ENCODE results near the gene PCDHB9. TPM values are rescaled to one million over a fixed set of nuclear protein-coding genes. Genes with fewer than 3 reads are reported as not detected.

Gene PCDHB9
- total RNA-seq = 0.22 and 0.26 TPM in 2 replicates

DNA sequence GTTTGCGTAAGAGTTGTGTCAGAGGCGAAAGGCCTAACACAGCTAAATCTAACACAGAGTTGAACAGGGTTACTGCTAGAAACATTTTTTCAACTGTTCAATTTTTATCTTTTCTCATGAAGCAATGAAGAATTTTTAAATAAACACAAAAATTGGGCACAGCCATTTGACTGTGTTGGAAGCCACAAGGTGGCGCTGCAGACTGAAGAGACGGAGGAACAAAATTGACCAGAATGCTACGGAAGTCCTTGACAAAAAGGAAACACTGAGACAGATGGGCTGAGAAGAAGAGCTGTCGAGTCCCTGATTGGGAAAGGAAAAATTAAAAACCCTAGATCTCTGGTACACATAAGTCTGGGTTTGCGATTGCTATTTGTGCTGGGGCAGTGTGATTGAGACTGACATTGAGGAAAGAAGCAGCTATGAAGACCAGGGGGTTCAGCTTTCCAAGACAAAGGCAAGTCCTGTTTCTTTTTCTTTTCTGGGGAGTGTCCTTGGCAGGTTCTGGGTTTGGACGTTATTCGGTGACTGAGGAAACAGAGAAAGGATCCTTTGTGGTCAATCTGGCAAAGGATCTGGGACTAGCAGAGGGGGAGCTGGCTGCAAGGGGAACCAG, at the start of gene PCDHB9:
Gene PCDHB9 (plus strand): TSS at position 265 of the 616 bp plus-strand sequence. CDS start 158 bp downstream, at position 423.

DNA sequence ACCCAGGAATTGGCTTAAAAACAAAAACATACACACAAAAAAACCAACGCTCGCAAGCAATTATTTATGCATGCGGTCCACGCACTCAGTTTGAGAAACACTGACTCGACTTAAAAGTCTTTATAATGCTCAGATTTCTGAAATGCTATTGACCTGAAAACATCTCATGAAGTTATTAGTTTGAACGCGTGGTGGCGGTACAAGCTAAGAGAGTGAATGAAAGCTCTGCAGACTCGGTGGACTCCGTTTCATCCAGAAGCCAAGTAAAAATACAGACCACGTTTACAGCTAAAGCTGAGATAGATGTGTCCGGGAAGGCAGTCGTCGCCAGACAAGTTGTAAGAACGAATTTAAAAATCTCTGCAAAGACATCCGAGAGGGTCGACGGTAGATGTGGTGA, 37.1 kb upstream of the PCDHB9 start, which contains the start of gene PCDHB6:
Gene PCDHB6 (plus strand): TSS at position 246 of the 400 bp plus-strand sequence. CDS start 201 bp downstream, outside the sequence.

DNA sequence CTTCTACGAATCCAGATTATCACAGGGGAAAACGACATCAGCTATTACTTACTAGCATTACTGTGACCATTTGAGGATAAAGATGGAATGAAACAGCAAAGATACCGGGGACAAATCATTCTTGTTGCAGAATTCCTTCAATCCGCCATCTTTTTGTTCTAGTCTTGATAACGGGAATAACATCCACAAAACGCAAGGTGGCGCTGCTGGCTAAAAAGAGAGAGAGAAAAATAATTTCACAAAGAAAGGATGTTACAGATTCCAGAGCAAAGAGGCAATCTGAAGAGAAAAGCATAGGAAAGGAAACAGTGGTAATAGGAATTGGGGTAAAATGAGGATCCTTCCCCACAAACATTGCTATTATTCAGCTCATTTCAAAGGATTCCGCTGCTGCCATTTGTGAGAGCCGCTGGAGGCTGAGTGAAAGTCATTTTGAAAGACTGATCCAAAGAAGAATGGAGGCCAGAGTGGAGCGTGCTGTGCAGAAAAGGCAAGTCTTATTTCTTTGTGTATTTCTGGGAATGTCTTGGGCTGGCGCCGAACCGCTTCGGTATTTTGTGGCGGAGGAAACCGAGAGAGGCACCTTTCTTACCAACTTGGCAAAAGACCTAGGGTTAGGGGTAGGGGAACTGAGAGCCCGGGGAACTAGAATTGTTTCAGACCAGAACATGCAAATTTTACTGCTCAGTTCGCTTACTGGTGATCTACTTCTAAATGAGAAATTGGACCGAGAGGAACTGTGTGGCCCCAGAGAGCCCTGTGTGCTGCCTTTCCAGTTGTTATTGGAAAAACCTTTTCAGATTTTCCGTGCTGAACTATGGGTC, 14.4 kb upstream of the PCDHB9 start, which contains the start of gene PCDHB7:
Gene PCDHB7 (plus strand): TSS at position 264 of the 824 bp plus-strand sequence. CDS start 192 bp downstream, at position 456.

DNA sequence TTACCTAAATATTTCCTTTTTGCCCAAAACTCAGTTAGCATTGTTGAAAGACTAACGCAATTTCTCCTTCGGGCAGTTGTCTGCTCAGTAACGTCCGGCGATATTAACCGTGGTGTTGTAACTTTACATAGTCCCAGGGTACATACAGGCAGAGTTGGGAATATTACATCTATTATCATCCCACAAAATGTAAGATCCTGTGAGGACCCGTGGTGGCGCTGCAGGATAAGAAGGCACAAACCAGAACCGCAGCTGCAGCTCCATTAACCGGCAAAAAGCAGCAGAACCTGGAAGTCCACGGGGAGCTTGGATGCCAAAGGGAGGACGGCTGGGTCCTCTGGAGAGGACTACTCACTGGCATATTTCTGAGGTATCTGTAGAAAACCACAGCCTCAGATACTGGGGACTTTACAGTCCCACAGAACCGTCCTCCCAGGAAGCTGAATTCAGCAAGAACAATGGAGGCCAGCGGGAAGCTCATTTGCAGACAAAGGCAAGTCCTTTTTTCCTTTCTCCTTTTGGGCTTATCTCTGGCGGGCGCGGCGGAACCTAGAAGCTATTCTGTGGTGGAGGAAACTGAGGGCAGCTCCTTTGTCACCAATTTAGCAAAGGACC, 9.3 kb upstream of the PCDHB9 start, which contains the start of gene PCDHB8:
Gene PCDHB8 (plus strand): TSS at position 214 of the 615 bp plus-strand sequence. CDS start 245 bp downstream, at position 459.

DNA sequence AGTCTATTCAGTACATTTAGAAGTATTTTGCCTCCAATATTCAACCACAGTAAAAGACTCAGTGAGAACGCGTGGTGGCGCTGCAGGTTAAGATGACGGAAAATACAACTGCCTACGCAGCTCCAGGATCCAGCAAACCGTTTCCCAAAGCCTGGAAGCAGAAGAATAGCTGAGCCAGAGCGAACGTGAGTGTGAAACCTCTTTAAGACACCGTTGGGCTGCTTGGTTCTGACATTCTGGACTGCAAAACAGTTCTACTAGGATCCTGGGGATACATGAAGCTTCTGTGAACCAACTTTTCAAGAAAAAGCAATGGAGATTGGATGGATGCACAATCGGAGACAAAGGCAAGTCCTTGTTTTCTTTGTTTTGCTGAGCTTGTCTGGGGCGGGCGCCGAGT, 4.7 kb upstream of the PCDHB9 start, which contains the start of gene PCDHB16:
Gene PCDHB16 (plus strand): TSS at position 140 of the 400 bp plus-strand sequence. CDS start 173 bp downstream, at position 313.

DNA sequence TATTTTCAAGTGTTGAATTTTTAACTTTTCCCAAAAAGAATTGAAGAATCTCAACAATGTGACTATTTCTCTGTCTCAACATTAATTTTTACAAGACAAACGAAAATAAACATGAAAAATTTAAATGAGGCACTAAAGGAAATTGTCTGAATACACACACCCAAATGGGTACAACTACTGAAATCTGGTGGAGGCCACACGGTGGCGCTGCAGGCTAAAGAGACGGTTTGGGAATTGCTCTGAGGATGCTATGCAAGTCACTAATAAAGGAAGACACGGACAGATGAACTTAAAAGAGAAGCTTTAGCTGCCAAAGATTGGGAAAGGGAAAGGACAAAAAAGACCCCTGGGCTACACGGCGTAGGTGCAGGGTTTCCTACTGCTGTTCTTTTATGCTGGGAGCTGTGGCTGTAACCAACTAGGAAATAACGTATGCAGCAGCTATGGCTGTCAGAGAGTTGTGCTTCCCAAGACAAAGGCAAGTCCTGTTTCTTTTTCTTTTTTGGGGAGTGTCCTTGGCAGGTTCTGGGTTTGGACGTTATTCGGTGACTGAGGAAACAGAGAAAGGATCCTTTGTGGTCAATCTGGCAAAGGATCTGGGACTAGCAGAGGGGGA, 5.3 kb downstream of the PCDHB9 start, which contains the start of gene PCDHB10:
Gene PCDHB10 (plus strand): TSS at position 244 of the 616 bp plus-strand sequence. CDS start 200 bp downstream, at position 444.

DNA sequence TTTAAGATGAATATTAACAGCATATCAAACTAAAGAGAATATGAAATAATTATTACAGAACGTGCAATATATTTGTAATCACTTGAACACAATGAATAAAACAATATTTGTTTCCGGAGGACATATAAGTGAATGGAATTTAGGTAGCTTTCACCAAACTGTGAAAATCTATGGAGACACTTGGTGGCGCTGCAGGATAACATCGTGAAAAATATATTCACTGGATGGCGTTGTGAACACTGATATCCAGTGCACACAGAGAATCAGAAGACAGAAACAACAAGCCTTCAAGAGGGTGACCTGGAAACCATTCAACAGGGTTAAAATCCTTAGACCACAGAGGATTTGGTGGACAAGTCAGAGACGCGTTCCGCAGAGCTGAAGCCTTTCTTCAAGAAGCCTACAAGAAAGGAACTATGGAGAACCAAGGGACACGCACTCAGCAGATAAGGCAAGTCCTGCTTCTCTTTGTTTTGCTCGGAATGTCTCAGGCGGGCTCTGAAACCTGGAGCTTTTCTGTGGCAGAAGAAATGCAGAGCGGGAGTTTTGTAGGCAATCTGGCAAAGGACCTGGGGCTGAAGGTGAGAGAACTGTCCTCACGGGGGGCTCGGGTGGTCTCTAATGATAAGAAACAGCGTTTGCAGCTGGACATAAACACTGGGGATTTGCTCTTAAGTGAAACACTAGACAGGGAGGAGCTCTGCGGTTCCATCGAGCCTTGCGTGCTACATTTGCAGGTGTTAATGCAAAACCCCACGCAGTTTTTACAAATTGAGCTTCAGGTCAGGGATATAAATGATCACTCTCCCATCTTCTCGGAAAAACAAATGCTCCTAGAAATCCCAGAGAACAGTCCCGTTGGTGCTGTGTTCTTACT, 12.6 kb downstream of the PCDHB9 start, which contains the start of gene PCDHB11:
Gene PCDHB11 (plus strand): TSS at position 269 of the 877 bp plus-strand sequence. CDS start 148 bp downstream, at position 417.

DNA sequence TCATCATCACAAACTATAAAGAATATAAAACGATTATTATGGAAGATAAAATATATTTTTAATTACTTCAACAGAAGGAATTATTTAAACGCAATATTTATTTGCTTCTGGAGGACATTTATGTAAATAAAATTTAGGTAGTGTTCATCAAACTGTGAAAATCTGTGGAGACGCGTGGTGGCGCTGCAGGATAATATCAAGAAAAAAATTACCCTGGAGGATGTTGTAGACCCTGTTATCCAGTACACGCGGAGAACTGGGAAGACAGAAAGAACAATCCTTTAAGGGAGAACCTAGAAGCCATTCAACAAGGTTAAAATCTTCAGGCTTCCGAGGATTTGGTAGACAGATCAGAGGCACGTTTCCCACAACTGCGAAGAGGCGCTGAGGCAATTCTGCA, 21.5 kb downstream of the PCDHB9 start, which contains the start of gene PCDHB12:
Gene PCDHB12 (plus strand): TSS at position 242 of the 400 bp plus-strand sequence. CDS start 189 bp downstream, outside the sequence.

DNA sequence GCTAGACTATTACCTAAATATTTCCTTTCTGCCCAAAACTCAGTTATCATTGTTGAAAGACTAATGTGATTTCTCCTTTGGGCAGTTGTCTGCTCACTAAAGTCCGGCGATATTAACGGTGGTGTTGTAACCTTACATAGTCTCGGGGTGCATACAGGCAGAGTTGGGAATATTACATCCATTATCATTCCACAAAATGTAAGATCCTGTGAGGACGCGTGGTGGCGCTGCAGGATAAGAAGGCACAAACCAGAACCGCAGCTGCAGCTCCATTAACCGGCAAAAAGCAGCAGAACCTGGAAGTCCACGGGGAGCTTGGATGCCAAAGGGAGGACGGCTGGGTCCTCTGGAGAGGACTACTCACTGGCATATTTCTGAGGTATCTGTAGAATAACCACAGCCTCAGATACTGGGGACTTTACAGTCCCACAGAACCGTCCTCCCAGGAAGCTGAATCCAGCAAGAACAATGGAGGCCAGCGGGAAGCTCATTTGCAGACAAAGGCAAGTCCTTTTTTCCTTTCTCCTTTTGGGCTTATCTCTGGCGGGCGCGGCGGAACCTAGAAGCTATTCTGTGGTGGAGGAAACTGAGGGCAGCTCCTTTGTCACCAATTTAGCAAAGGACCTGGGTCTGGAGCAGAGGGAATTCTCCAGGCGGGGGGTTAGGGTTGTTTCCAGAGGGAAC, 26.8 kb downstream of the PCDHB9 start, which contains the start of gene PCDHB13:
Gene PCDHB13 (plus strand): TSS at position 264 of the 684 bp plus-strand sequence. CDS start 205 bp downstream, at position 469.

DNA sequence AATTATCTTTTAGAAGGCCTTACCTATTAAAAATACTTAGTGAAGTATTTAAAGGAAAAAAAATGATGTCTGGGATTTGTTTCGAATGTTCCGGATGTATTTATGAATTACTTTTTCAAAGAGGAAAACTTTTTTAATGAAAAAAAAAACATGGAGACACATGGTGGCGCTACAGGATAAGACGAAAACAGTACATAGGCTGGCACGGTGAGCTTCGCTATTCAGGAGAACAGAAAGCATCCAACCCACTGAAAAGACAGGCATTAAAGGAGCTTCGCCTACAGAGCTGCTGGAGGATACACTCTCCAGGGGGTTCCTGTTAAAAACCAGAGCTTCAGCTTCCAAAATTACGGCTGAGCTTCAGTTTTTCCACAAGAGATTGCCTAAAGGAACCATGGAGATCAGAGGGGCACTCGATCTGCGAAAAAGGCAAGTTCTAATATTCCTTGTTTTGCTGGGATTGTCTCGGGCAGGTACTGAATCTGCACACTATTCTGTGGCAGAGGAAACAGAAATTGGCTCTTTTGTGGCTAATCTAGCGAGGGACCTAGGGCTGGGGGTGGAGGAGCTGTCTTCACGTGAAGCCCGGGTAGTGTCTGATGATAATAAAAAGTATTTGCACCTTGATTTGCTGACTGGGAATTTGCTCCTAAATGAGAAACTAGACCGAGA, 36.3 kb downstream of the PCDHB9 start, which contains the start of gene PCDHB14:
Gene PCDHB14 (plus strand): TSS at position 232 of the 672 bp plus-strand sequence. CDS start 163 bp downstream, at position 395.

Other genes starting within 250 kb of the PCDHB9 start
- 0.11 and 0.17 TPM in 2 replicates for gene PCDHAC2, start 220.7 kb upstream of the PCDHB9 start, total RNA-seq
- not detected in 2 replicates for gene PCDHB1, start 135.8 kb upstream of the PCDHB9 start, total RNA-seq
- gene PCDHB2, start 92.5 kb upstream of the PCDHB9 start, total RNA-seq = 0.22 and 1.7 TPM in 2 replicates
- gene PCDHB3, start 86.7 kb upstream of the PCDHB9 start, total RNA-seq = 0.22 and 0.69 TPM in 2 replicates
- gene PCDHB4, start 65.3 kb upstream of the PCDHB9 start, total RNA-seq = 0.09 and 0.22 TPM in 2 replicates
- 0.43 and 0.87 TPM in 2 replicates for gene PCDHB5, start 52.0 kb upstream of the PCDHB9 start, total RNA-seq
- gene PCDHB6, start 37.1 kb upstream of the PCDHB9 start, total RNA-seq = 0.09 and 0.11 TPM in 2 replicates
- 0.87 and 1.8 TPM in 2 replicates for gene PCDHB7, start 14.5 kb upstream of the PCDHB9 start, total RNA-seq
- 0.43 and 0.65 TPM in 2 replicates for gene PCDHB8, start 9.4 kb upstream of the PCDHB9 start, total RNA-seq
- gene PCDHB16, start 4.8 kb upstream of the PCDHB9 start, total RNA-seq = 0.33 and 0.69 TPM in 2 replicates
- gene PCDHB10, start 5.2 kb downstream of the PCDHB9 start, total RNA-seq = 0.98 and 1.0 TPM in 2 replicates
- gene PCDHB11, start 12.5 kb downstream of the PCDHB9 start, total RNA-seq = 0.43 and 0.77 TPM in 2 replicates
- gene PCDHB12, start 21.6 kb downstream of the PCDHB9 start, total RNA-seq = 0.33 and 0.60 TPM in 2 replicates
- gene PCDHB13, start 26.8 kb downstream of the PCDHB9 start, total RNA-seq = 1.1 and 1.3 TPM in 2 replicates
- gene PCDHB14, start 36.2 kb downstream of the PCDHB9 start, total RNA-seq = 0.86 and 0.98 TPM in 2 replicates
- 0.43 and 0.86 TPM in 2 replicates for gene PCDHB15, start 58.2 kb downstream of the PCDHB9 start, total RNA-seq
- 0.09 and 0.22 TPM in 2 replicates for gene SLC25A2, start 116.9 kb downstream of the PCDHB9 start, total RNA-seq
- 78.7 and 81.5 TPM in 2 replicates for gene TAF7, start 133.6 kb downstream of the PCDHB9 start, total RNA-seq
- gene PCDHGA1, start 143.4 kb downstream of the PCDHB9 start, total RNA-seq = 0.34 and 0.43 TPM in 2 replicates
- 0.86 and 1.1 TPM in 2 replicates for gene PCDHGA2, start 151.6 kb downstream of the PCDHB9 start, total RNA-seq
- gene PCDHGA3, start 156.7 kb downstream of the PCDHB9 start, total RNA-seq = 0.54 and 0.69 TPM in 2 replicates
- 0.76 and 1.6 TPM in 2 replicates for gene PCDHGB1, start 162.9 kb downstream of the PCDHB9 start, total RNA-seq
- gene PCDHGA4, start 167.9 kb downstream of the PCDHB9 start, total RNA-seq = 2.0 and 2.6 TPM in 2 replicates
- gene PCDHGB2, start 172.8 kb downstream of the PCDHB9 start, total RNA-seq = 1.3 and 2.7 TPM in 2 replicates
- gene PCDHGA5, start 177.0 kb downstream of the PCDHB9 start, total RNA-seq = 0.43 and 0.77 TPM in 2 replicates
- gene PCDHGB3, start 183.1 kb downstream of the PCDHB9 start, total RNA-seq = 2.6 and 4.3 TPM in 2 replicates
- 2.4 and 2.9 TPM in 2 replicates for gene PCDHGA6, start 186.7 kb downstream of the PCDHB9 start, total RNA-seq
- gene PCDHGA7, start 195.6 kb downstream of the PCDHB9 start, total RNA-seq = 0.65 and 1.4 TPM in 2 replicates
- gene PCDHGB4, start 200.5 kb downstream of the PCDHB9 start, total RNA-seq = 6.7 and 11.3 TPM in 2 replicates
- gene PCDHGA8, start 205.5 kb downstream of the PCDHB9 start, total RNA-seq = 0.54 and 1.5 TPM in 2 replicates
- 8.3 and 11.8 TPM in 2 replicates for gene PCDHGB5, start 210.8 kb downstream of the PCDHB9 start, total RNA-seq
- gene PCDHGA9, start 215.6 kb downstream of the PCDHB9 start, total RNA-seq = 2.0 and 3.2 TPM in 2 replicates
- 2.1 and 3.7 TPM in 2 replicates for gene PCDHGB6, start 220.9 kb downstream of the PCDHB9 start, total RNA-seq
- gene PCDHGA10, start 225.8 kb downstream of the PCDHB9 start, total RNA-seq = 5.2 and 6.0 TPM in 2 replicates
- 10.9 and 11.5 TPM in 2 replicates for gene PCDHGB7, start 230.5 kb downstream of the PCDHB9 start, total RNA-seq
- 6.7 and 7.5 TPM in 2 replicates for gene PCDHGA11, start 233.9 kb downstream of the PCDHB9 start, total RNA-seq
- 1.5 and 4.9 TPM in 2 replicates for gene PCDHGA12, start 243.3 kb downstream of the PCDHB9 start, total RNA-seq